ENCODE data around the gene CACNA1D. TPM values are rescaled to one million over a fixed set of nuclear protein-coding genes. Genes with fewer than 3 reads are reported as not detected.

CACNA1D gene
- total RNA-seq, 2 donors from 2014 or later: 0.68 to 1.5 TPM

DNA sequence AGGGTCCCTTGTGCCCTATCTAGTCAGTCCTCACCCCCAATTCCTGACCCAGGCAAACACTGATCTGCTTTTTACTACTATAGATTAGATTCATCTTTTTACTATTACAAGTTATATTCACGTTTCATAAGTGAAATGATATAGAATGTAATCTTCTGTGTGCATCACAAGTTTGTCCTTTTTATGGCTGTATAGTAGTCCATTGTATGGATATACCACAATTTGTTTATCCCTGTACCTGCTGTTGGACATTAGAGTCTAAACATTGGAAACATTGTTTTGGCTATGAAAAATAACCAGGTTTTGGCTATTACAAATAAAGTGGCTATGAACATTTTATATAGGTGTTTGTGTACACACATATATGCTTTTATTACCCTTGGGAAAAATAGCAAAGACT is 112.4 kb downstream of the CACNA1D start:
- DNase-seq (ENCODE audit: low spot score) (no peak), ATAC-seq (ENCODE audit: insufficient number of reproducible peaks, low FRiP score, low read depth) (no peak)
- no peaks in the 10 kb centered on the region for H3K9me3 ChIP-seq
- TF ChIP-seq, protein P1, sequence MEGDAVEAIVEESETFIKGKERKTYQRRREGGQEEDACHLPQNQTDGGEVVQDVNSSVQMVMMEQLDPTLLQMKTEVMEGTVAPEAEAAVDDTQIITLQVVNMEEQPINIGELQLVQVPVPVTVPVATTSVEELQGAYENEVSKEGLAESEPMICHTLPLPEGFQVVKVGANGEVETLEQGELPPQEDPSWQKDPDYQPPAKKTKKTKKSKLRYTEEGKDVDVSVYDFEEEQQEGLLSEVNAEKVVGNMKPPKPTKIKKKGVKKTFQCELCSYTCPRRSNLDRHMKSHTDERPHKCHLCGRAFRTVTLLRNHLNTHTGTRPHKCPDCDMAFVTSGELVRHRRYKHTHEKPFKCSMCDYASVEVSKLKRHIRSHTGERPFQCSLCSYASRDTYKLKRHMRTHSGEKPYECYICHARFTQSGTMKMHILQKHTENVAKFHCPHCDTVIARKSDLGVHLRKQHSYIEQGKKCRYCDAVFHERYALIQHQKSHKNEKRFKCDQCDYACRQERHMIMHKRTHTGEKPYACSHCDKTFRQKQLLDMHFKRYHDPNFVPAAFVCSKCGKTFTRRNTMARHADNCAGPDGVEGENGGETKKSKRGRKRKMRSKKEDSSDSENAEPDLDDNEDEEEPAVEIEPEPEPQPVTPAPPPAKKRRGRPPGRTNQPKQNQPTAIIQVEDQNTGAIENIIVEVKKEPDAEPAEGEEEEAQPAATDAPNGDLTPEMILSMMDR (IDR thresholded peaks at IDR 0.05): no peak
- H3K27me3 ChIP-seq (replicated peaks; ENCODE audit: insufficient read depth): no peaks in the 10 kb centered on the region
- no peak overlapping the region for H3K27ac ChIP-seq
- no peaks in the 10 kb centered on the region for H3K4me1 ChIP-seq (ENCODE audit: control insufficient read depth in 1 of 2, low read depth in 2 of 2)
- no peaks in the 10 kb centered on the region for H3K36me3 ChIP-seq
- no peak overlapping the region for H3K4me3 ChIP-seq

DNA sequence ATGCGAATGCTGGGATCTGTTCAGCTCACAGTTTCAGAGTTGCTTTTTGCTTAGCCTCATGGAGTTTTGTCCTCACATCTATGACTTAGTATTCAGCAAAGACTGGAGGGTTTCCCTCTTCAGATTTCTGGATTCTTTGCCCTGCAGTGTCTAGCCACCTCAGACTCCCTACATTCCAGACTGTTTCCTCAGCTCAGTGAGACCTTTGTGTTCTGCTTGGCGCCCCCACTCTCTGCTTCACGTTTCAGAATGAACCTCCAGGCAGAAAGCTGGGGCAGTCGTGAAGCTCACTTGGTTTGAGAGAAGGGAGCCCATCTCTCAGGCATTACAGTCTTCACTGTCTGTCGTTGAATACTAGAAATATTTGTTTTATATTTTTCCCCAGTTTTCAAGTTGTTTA is 118.1 kb downstream of the CACNA1D start:
- TF ChIP-seq, protein P1 (IDR thresholded peaks at IDR 0.05): no peak
- H3K27ac ChIP-seq: no peak overlapping the region
- ATAC-seq (ENCODE audit: insufficient number of reproducible peaks, low FRiP score, low read depth): no peak
- H3K4me3 ChIP-seq: no peak overlapping the region
- no peaks in the 10 kb centered on the region for H3K36me3 ChIP-seq
- no peak for DNase-seq (ENCODE audit: low spot score)
- no peaks in the 10 kb centered on the region for H3K4me1 ChIP-seq (ENCODE audit: control insufficient read depth in 1 of 2, low read depth in 2 of 2)
- H3K27me3 ChIP-seq (replicated peaks; ENCODE audit: insufficient read depth): no peaks in the 10 kb centered on the region
- no peaks in the 10 kb centered on the region for H3K9me3 ChIP-seq

DNA sequence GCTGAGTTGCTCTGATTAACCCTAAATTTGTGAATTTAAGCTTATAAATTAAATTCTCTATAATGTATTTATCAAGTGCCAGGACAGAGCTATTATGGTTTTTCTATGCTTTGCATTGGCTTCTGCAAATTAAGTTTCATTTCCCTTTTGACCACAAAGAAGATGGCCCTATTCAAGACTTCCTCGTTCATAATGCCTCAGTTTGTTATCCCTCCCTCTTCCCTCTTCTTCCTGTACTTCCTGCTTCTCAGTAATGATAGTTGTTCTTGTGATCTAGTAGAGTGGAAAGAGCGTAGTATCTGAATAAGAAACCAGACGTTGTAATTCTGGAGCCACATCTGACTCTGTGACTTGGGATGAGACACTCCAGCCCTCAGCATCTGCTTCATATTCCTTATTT is 118.7 kb downstream of the CACNA1D start:
- no peaks in the 10 kb centered on the region for H3K27me3 ChIP-seq (replicated peaks; ENCODE audit: insufficient read depth)
- no peak for DNase-seq (ENCODE audit: low spot score)
- ATAC-seq (ENCODE audit: insufficient number of reproducible peaks, low FRiP score, low read depth): no peak
- no peak overlapping the region for H3K4me3 ChIP-seq
- TF ChIP-seq, protein P1 (IDR thresholded peaks at IDR 0.05): no peak
- no peaks in the 10 kb centered on the region for H3K36me3 ChIP-seq
- H3K4me1 ChIP-seq (ENCODE audit: control insufficient read depth in 1 of 2, low read depth in 2 of 2): no peaks in the 10 kb centered on the region
- no peaks in the 10 kb centered on the region for H3K9me3 ChIP-seq
- no peak overlapping the region for H3K27ac ChIP-seq

DNA sequence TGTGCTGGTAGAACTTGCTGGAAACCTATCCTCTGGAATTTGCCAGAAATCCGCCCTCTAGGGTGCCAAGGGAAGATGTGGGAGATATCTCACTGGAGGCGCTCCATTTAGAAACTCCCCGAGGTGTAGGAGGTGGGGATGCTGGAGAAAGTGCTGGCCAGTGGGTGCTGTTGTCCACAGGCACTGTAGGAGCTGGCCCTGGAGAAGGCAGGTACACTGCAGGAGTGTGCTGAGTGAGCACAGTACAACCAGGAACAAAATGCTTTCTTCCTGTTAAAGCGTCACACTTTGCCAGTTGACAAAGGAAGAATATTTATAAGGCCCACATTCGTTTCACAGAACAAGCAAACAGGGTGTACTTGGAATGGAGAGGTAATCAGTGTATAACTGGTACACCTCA is 119.9 kb downstream of the CACNA1D start:
- no peaks in the 10 kb centered on the region for H3K27me3 ChIP-seq (replicated peaks; ENCODE audit: insufficient read depth)
- no peaks in the 10 kb centered on the region for H3K4me1 ChIP-seq (ENCODE audit: control insufficient read depth in 1 of 2, low read depth in 2 of 2)
- no peak for DNase-seq (ENCODE audit: low spot score)

DNA sequence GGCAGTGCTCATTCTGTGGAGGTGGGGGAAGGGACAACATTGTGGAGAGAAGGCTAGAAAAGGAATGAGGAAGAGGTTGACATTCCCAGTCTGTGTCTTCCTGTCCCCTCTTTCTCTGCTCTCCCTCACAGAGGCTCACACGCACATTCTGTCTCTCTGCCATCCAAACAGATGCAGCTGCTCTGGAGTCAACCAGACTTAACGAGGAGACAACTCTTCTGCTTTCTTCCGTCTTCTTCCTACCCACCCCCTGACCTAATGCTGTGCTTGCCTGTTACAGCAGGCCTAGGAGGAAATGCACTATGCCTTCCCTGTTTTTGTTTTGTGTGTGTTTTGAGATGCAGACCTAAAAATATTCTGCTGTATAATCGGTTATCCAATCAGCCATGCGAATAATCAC is 121.9 kb downstream of the CACNA1D start:
- no peaks in the 10 kb centered on the region for H3K4me1 ChIP-seq (ENCODE audit: control insufficient read depth in 1 of 2, low read depth in 2 of 2)
- no peaks in the 10 kb centered on the region for H3K9me3 ChIP-seq
- DNase-seq (ENCODE audit: low spot score) (no peak), ATAC-seq (ENCODE audit: insufficient number of reproducible peaks, low FRiP score, low read depth) (no peak)
- no peaks in the 10 kb centered on the region for H3K27me3 ChIP-seq (replicated peaks; ENCODE audit: insufficient read depth)
- H3K36me3 ChIP-seq: no peaks in the 10 kb centered on the region
- TF ChIP-seq, protein P1 (IDR thresholded peaks at IDR 0.05): no peak
- H3K4me3 ChIP-seq: no peak overlapping the region
- H3K27ac ChIP-seq: no peak overlapping the region

More for the DNA sequence above, 119.9 kb downstream of the CACNA1D start:
- TF ChIP-seq, protein P1 (IDR thresholded peaks at IDR 0.05): no peak
- no peaks in the 10 kb centered on the region for H3K36me3 ChIP-seq
- no peak overlapping the region for H3K27ac ChIP-seq
- no peak overlapping the region for H3K4me3 ChIP-seq
- H3K9me3 ChIP-seq: no peaks in the 10 kb centered on the region
- ATAC-seq (ENCODE audit: insufficient number of reproducible peaks, low FRiP score, low read depth): no peak

Measured in thoracic aorta (tissue), 2 donors.